Left lung (tissue), 10 donors: Measurements from ENCODE around the gene UGCG. TPM values are rescaled to one million over a fixed set of nuclear protein-coding genes. Genes with fewer than 3 reads are reported as not detected.

ENCODE experiments used
- ATAC-seq: fragments of 200-7000 bp; cut with Tn5 transposase; one replicate; pipeline ENCODE4 v1.9.1; 2020; ENCODE audit warnings: moderate library complexity
- DNase-seq, 4 donors: peaks; one replicate each; pipeline ENCODE4 v3.0.0-alpha.2; 2013 to 2020
- H3K27ac ChIP-seq, 2 donors: fragments of 200-600 bp; sonication (generic) in 1 of 2; one replicate each; pipeline versions ENCODE4 v1.5.0 to v1.8.0; 2020 to 2021
- H3K27me3 ChIP-seq, 2 donors: fragments of 200-600 bp; sonication (generic) in 1 of 2; one replicate each; pipeline versions ENCODE4 v1.5.0 to v1.8.0; 2020 to 2021
- H3K36me3 ChIP-seq, 2 donors: fragments of 200-600 bp; sonication (generic) in 1 of 2; one replicate each; pipeline versions ENCODE4 v1.5.0 to v1.8.0; 2020 to 2021
- H3K4me1 ChIP-seq, 2 donors: fragments of 200-600 bp; one replicate each; pipeline ENCODE4 v1.8.0; 2021
- H3K4me3 ChIP-seq, 2 donors: fragments of 200-600 bp; sonication (generic) in 1 of 2; one replicate each; pipeline versions ENCODE4 v1.5.0 to v1.8.0; 2020 to 2021; ENCODE audit warnings: mild to moderate bottlenecking in 1 of 2
- H3K9me3 ChIP-seq, 2 donors: fragments of 200-600 bp; sonication (generic) in 1 of 2; one replicate each; pipeline versions ENCODE4 v1.5.0 to v1.8.0; 2020 to 2021
- CTCF ChIP-seq, 2 donors: fragments of 200-600 bp; sonication (generic) in 1 of 2; IDR thresholded peaks; one replicate each; pipeline versions ENCODE4 v1.5.0 to v1.8.0; 2021; ENCODE audit warnings: antibody characterized with exemption in 2 of 2
- intact Hi-C, 2 donors: fragments of 100-400 bp; cut with DNase I; formaldehyde crosslinking; loops; one replicate each; pipeline versions ENCODE4 v1.11.2 to v1.14.2; 2022
- polyA plus RNA-seq, 6 donors: library from polyadenylated mRNA; unstranded; fragments of 120-200 nt; gene quantifications; one replicate each; pipeline ENCODE4 v1.2.1, GENCODE V29; 2013; ENCODE audit not compliant: insufficient read length in 6 of 6
- total RNA-seq, 2 donors: library from RNA; stranded (reverse); fragmentation: NEBNext Ultra II Directional; extraction: Animal tissue kit (Norgen Biotek cat#: 25700); gene quantifications; one replicate each; pipeline ENCODE4 v1.2.1, GENCODE V29; 2021
- donor health status: DM: no; HTN: yes; CAD: no.
- donor health status: DM: no; HTN: no; CAD: no.

The UGCG gene
- total and polyA plus RNA-seq, 8 donors = 29.0 to 74.3 (median 50.3) TPM

- intact Hi-C loops = no loop called here
- H3K27ac ChIP-seq = peak overlapping the region in 1 of 2 donors; percentile 38
- ATAC-seq = no peak
These were observed 25.9 kb downstream of the UGCG start for GRCh38 chr9:111922324-111923013.

DNA sequence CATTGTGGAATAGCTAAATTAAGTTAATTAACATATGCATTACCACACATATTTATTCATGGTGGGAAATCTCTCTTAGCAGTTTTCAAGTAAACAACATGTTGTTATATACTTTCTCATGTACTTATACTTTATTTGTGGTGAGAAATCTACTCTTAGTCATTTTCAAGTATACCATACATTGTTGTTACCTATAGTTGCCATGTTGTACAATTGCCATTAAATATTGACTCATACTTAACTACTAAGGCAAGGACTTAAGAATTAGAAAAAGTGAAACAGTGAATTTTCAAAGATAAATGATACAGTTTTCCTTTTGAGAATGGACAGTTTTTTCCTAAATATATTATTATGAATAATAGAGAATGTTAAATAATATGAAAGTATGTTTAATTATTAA is 27.7 kb downstream of the UGCG start:
- Histone ChIP-seq H3K27ac (no peak overlapping the region), H3K36me3 (peaks cover under 1 to 55% of the 10 kb centered on the region in 2 donors), H3K4me1 (peaks cover 4 to 55% of the 10 kb centered on the region in 2 donors), H3K4me3 (no peak overlapping the region), H3K9me3 (no peaks in the 10 kb centered on the region), H3K27me3 (no peaks in the 10 kb centered on the region)
- DNase-seq = no peak
- ATAC-seq = no peak
- no peak for TF ChIP-seq CTCF (IDR thresholded peaks at IDR 0.05)
- intact Hi-C loops = no loop called here

More at GRCh38 chr9:111922324-111923013, 25.9 kb downstream of the UGCG start:
- H3K4me3 ChIP-seq = no peak overlapping the region
- no peak for DNase-seq
- H3K36me3 ChIP-seq = peaks cover 0 to 59% of the 10 kb centered on the region in 2 donors
- TF ChIP-seq CTCF (IDR thresholded peaks at IDR 0.05) = no peak
- peaks cover 4 to 55% of the 10 kb centered on the region in 2 donors for H3K4me1 ChIP-seq
- H3K9me3 ChIP-seq = no peaks in the 10 kb centered on the region
- no peaks in the 10 kb centered on the region for H3K27me3 ChIP-seq

GRCh38 chr9:111925017-111925770 is 28.6 kb downstream of the UGCG start:
- peaks cover 4 to 55% of the 10 kb centered on the region in 2 donors for H3K4me1 ChIP-seq
- peak overlapping the region; percentile 2 to 75 for H3K27ac ChIP-seq
- no peak for TF ChIP-seq CTCF (IDR thresholded peaks at IDR 0.05)
- ATAC-seq (peak; percentile 64), DNase-seq (no peak)
- H3K4me3 ChIP-seq = no peak overlapping the region
- intact Hi-C loops = no loop called here
- no peaks in the 10 kb centered on the region for H3K9me3 ChIP-seq
- H3K36me3 ChIP-seq = peaks cover 6 to 56% of the 10 kb centered on the region in 2 donors
- no peaks in the 10 kb centered on the region for H3K27me3 ChIP-seq

GRCh38 chr9:111925784-111926183 is 29.2 kb downstream of the UGCG start:
- Histone ChIP-seq H3K36me3 (peaks cover 6 to 56% of the 10 kb centered on the region in 2 donors), H3K4me1 (peaks cover 4 to 55% of the 10 kb centered on the region in 2 donors), H3K9me3 (no peaks in the 10 kb centered on the region), H3K27ac (peak overlapping the region; percentile 2 to 75), H3K27me3 (no peaks in the 10 kb centered on the region), H3K4me3 (no peak overlapping the region)
- intact Hi-C loops = no loop called here
- TF ChIP-seq CTCF (IDR thresholded peaks at IDR 0.05) = no peak
- peak; percentile 24 for ATAC-seq
- no peak for DNase-seq

DNA sequence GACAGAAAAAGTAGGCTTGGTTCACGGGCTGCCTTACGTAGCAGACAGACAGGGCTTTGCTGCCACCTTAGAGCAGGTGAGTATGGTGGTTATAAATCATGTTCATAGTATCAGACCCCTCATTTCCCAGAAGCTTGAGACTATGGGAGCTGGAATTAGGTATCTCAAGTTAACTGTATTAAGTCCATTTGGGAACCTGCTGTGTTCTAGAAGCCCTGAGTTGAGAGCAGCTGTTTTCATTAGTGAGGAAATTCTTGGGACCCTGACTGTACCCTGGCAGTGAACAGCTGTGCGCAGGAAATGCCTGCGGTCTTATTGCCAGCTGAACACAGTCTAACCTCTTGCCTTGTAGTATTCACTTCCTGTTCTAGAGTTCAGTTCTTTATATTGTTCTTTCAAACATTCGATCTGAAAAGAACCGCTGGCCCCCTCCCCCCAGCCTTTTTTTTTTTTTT is 29.8 kb downstream of the UGCG start:
- Histone ChIP-seq H3K27ac (peak overlapping the region in 1 of 2 donors; percentile 75), H3K27me3 (no peaks in the 10 kb centered on the region), H3K4me3 (no peak overlapping the region), H3K4me1 (peaks cover 4 to 55% of the 10 kb centered on the region in 2 donors), H3K36me3 (peaks cover 6 to 57% of the 10 kb centered on the region in 2 donors), H3K9me3 (no peaks in the 10 kb centered on the region)
- intact Hi-C loops = no loop called here
- ATAC-seq (peak; percentile 75), DNase-seq (peak in 1 of 4 donors; percentile 56)
- TF ChIP-seq CTCF (IDR thresholded peaks at IDR 0.05) = no peak
